Hepatocyte (in vitro differentiated cells): Measurements from ENCODE around the gene PDK2. TPM values are rescaled to one million over a fixed set of nuclear protein-coding genes. Genes with fewer than 3 reads are reported as not detected.

Source experiments
- DNase-seq: peaks from one replicate; pipeline ENCODE4 v3.0.0-alpha.2; 2016; ENCODE audit warnings: low spot score
- H2AFZ ChIP-seq: fragments of 200-600 bp; sonication (generic); 2 replicates; pipeline ENCODE4 v1.6.0; 2016; ENCODE audit warnings: antibody characterized with exemption, mild to moderate bottlenecking
- H3K27ac ChIP-seq: fragments of 200-600 bp; sonication (generic); 2 replicates; pipeline ENCODE4 v1.5.1; 2016; ENCODE audit warnings: mild to moderate bottlenecking
- H3K27me3 ChIP-seq: fragments of 200-600 bp; sonication (generic); 2 replicates; pipeline ENCODE4 v1.6.1; 2016
- H3K36me3 ChIP-seq: fragments of 200-600 bp; sonication (generic); replicated peaks from 2 replicates; pipeline ENCODE4 v1.5.1; 2016; ENCODE audit warnings: low read depth; ENCODE audit not compliant: insufficient read depth
- H3K4me1 ChIP-seq: fragments of 200-600 bp; sonication (generic); 2 replicates; pipeline ENCODE4 v1.5.1; 2016; ENCODE audit warnings: mild to moderate bottlenecking, moderate library complexity; ENCODE audit not compliant: insufficient read depth
- H3K4me2 ChIP-seq: fragments of 200-600 bp; sonication (generic); 2 replicates; pipeline ENCODE4 v1.6.0; 2016
- H3K4me3 ChIP-seq: fragments of 200-600 bp; sonication (generic); 2 replicates; pipeline ENCODE4 v1.5.1; 2016; ENCODE audit warnings: mild to moderate bottlenecking
- H3K79me2 ChIP-seq: fragments of 200-600 bp; sonication (generic); 2 replicates; pipeline ENCODE4 v1.6.0; 2017; ENCODE audit warnings: mild to moderate bottlenecking
- H3K9me2 ChIP-seq: fragments of 200-600 bp; sonication (generic); replicated peaks from 2 replicates; pipeline ENCODE4 v1.6.0; 2017; ENCODE audit warnings: mild to moderate bottlenecking; ENCODE audit not compliant: insufficient read depth
- H3K9me3 ChIP-seq: fragments of 200-600 bp; sonication (generic); 2 replicates; pipeline ENCODE4 v1.5.1; 2016; ENCODE audit warnings: low read depth, mild to moderate bottlenecking
- H4K20me1 ChIP-seq: fragments of 200-600 bp; sonication (generic); 2 replicates; pipeline ENCODE4 v1.6.0; 2016; ENCODE audit warnings: mild to moderate bottlenecking; ENCODE audit not compliant: insufficient read depth, poor library complexity, severe bottlenecking
- CTCF ChIP-seq: fragments of 200-600 bp; sonication (generic); IDR thresholded peaks from 2 replicates; pipeline ENCODE4 v1.5.1; 2016; ENCODE audit warnings: antibody characterized with exemption, mild to moderate bottlenecking; ENCODE audit not compliant: poor library complexity
- EZH2 ChIP-seq: fragments of 200-600 bp; sonication (generic); IDR thresholded peaks from 2 replicates; pipeline ENCODE4 v1.6.1; 2016; ENCODE audit warnings: antibody characterized with exemption, mild to moderate bottlenecking, borderline replicate concordance
- EZH2phosphoT487 ChIP-seq: fragments of 200-600 bp; sonication (generic); IDR thresholded peaks from one replicate; pipeline ENCODE4 v1.6.1; 2018; ENCODE audit warnings: antibody characterized with exemption, mild to moderate bottlenecking, low read depth, moderate library complexity; ENCODE audit not compliant: unreplicated experiment, severe bottlenecking
- WGBS: methylation state at CpG from one replicate; pipeline ENCODE4 v1.1.6; 2016; ENCODE audit warnings: low lambda C conversion rate; ENCODE audit errors: missing lambda C conversion rate; 5-methylcytosine and 5-hydroxymethylcytosine counted together
- polyA plus RNA-seq: library from polyadenylated mRNA; unstranded; fragments of >200 nt; fragmentation: Nextera tagmentation; extraction: Ambion mirVana; gene quantifications from 2 replicates; pipeline ENCODE4 v1.2.1, GENCODE V29; 2016
- total RNA-seq: library from RNA; depleted of rRNA; stranded (reverse); fragments of >200 nt; gene quantifications from 2 replicates; pipeline ENCODE4 v1.2.3, GENCODE V29; 2014

Gene PDK2
- total RNA-seq (35.5 and 42.7 TPM in 2 replicates), polyA plus RNA-seq (55.8 and 56.9 TPM in 2 replicates)

- Histone ChIP-seq H3K9me2 (no peaks in the 10 kb centered on the region), H3K27ac (peak within 1 kb of the TSS; percentile 59), H3K4me3 (peak within 1 kb of the TSS; percentile 88), H4K20me1 (no peaks in the 10 kb centered on the region), H3K36me3 (no peaks in the 10 kb centered on the region), H2AFZ (peak within 1 kb of the TSS; percentile 77), H3K9me3 (no peaks in the 10 kb centered on the region), H3K27me3 (no peaks in the 10 kb centered on the region), H3K4me1 (peaks cover 13% of the 10 kb centered on the region), H3K4me2 (peak within 1 kb of the TSS; percentile 94), H3K79me2 (peaks cover 14% of the 10 kb centered on the region)
- peak; percentile 97 for DNase-seq
- TF ChIP-seq EZH2phosphoT487, result no peak
- no peak for TF ChIP-seq EZH2
- no peak for TF ChIP-seq CTCF
- under 1% methylated on average over 47 of the region's 68 CpGs for WGBS
These were observed at the start of gene PDK2 for GRCh38 chr17:50094753-50095619. Gene PDK2 (plus strand): TSS chr17:50095351. CDS start chr17:50095436, 85 bp downstream.

GRCh38 chr17:50046179-50046578, 49.0 kb upstream of the PDK2 start:
- no peaks in the 10 kb centered on the region for H3K36me3 ChIP-seq
- H4K20me1 ChIP-seq, result no peaks in the 10 kb centered on the region
- H3K79me2 ChIP-seq, result no peaks in the 10 kb centered on the region
- peaks cover 6% of the 10 kb centered on the region for H3K4me1 ChIP-seq
- DNase-seq, result no peak
- no peaks in the 10 kb centered on the region for H3K9me3 ChIP-seq
- TF ChIP-seq CTCF (no peak), EZH2 (no peak), EZH2phosphoT487 (no peak)
- no peak overlapping the region for H3K27ac ChIP-seq
- 94% methylated on average over 2 of the region's 2 CpGs for WGBS
- no peak overlapping the region for H3K4me3 ChIP-seq
- no peak overlapping the region for H3K4me2 ChIP-seq
- no peaks in the 10 kb centered on the region for H3K27me3 ChIP-seq
- H2AFZ ChIP-seq, result no peak overlapping the region
- H3K9me2 ChIP-seq, result no peaks in the 10 kb centered on the region

- WGBS, result 92% methylated on average over 6 of the region's 6 CpGs
- no peaks in the 10 kb centered on the region for H3K79me2 ChIP-seq
- no peaks in the 10 kb centered on the region for H3K9me2 ChIP-seq
- no peaks in the 10 kb centered on the region for H4K20me1 ChIP-seq
- peaks cover 11% of the 10 kb centered on the region for H3K4me1 ChIP-seq
- H3K36me3 ChIP-seq, result no peaks in the 10 kb centered on the region
- no peaks in the 10 kb centered on the region for H3K9me3 ChIP-seq
- H3K27me3 ChIP-seq, result no peaks in the 10 kb centered on the region
- H3K27ac ChIP-seq, result no peak overlapping the region
- no peak overlapping the region for H3K4me3 ChIP-seq
- H3K4me2 ChIP-seq, result no peak overlapping the region
- no peak overlapping the region for H2AFZ ChIP-seq
- TF ChIP-seq EZH2phosphoT487, result no peak
- no peak for TF ChIP-seq EZH2
- no peak for TF ChIP-seq CTCF
- no peak for DNase-seq
These were observed 48.5 kb upstream of the PDK2 start for GRCh38 chr17:50046667-50047066.
